ENCODE results near the gene ATG4C.
"Not testable (repeated sequence)": the region's sequence is repeated elsewhere in the genome, so short reads cannot be mapped to it uniquely, and the experiment has no call there.

The ATG4C gene

GRCh38 chr1:62783736-62784508, at the start of gene ATG4C:
TSS of gene ATG4C (plus strand) at chr1:62784132. CDS start at chr1:62803787, 19,655 bp downstream.
- DNase-seq (ENCODE audit: low read depth in 2 of 2), result peak; percentile 82 to 83

- no peak for DNase-seq (ENCODE audit: low read depth in 2 of 2)
These were observed 48.3 kb upstream of the ATG4C start for GRCh38 chr1:62735491-62736171.

GRCh38 chr1:62740701-62741100, 43.2 kb upstream of the ATG4C start:
- not testable (repeated sequence) for DNase-seq (ENCODE audit: low read depth in 2 of 2)

- DNase-seq (ENCODE audit: low read depth in 2 of 2), result no peak
These were observed 39.0 kb upstream of the ATG4C start for GRCh38 chr1:62744611-62745577.

- no peak for DNase-seq (ENCODE audit: low read depth in 2 of 2)
These were observed 37.7 kb upstream of the ATG4C start for GRCh38 chr1:62746086-62746808.

GRCh38 chr1:62746809-62747138, 37.2 kb upstream of the ATG4C start:
- no peak for DNase-seq (ENCODE audit: low read depth in 2 of 2)

- DNase-seq (ENCODE audit: low read depth in 2 of 2), result no peak
These were observed 30.6 kb upstream of the ATG4C start for GRCh38 chr1:62753031-62753965.

GRCh38 chr1:62754938-62755337, 29.0 kb upstream of the ATG4C start:
- DNase-seq (ENCODE audit: low read depth in 2 of 2), result not testable (repeated sequence)

- not testable (repeated sequence) for DNase-seq (ENCODE audit: low read depth in 2 of 2)
These were observed 27.6 kb upstream of the ATG4C start for GRCh38 chr1:62756255-62756884.

- DNase-seq (ENCODE audit: low read depth in 2 of 2), result not testable (repeated sequence)
These were observed 24.6 kb upstream of the ATG4C start for GRCh38 chr1:62759232-62759875.

GRCh38 chr1:62760021-62760782, 23.7 kb upstream of the ATG4C start:
- DNase-seq (ENCODE audit: low read depth in 2 of 2), result not testable (repeated sequence)

- not testable (repeated sequence) for DNase-seq (ENCODE audit: low read depth in 2 of 2)
These were observed 22.6 kb upstream of the ATG4C start for GRCh38 chr1:62761223-62761870.

- DNase-seq (ENCODE audit: low read depth in 2 of 2), result not testable (repeated sequence)
These were observed 21.9 kb upstream of the ATG4C start for GRCh38 chr1:62762027-62762426.

GRCh38 chr1:62765981-62766380, 18.0 kb upstream of the ATG4C start:
- no peak for DNase-seq (ENCODE audit: low read depth in 2 of 2)

- DNase-seq (ENCODE audit: low read depth in 2 of 2), result not testable (repeated sequence)
These were observed 15.4 kb upstream of the ATG4C start for GRCh38 chr1:62768551-62768950.

- DNase-seq (ENCODE audit: low read depth in 2 of 2), result no peak
These were observed 11.2 kb upstream of the ATG4C start for GRCh38 chr1:62772607-62773295.

- no peak for DNase-seq (ENCODE audit: low read depth in 2 of 2)
These were observed 9.9 kb upstream of the ATG4C start for GRCh38 chr1:62774006-62774405.
